ENCODE data around the gene FILIP1L.

FILIP1L gene

DNA sequence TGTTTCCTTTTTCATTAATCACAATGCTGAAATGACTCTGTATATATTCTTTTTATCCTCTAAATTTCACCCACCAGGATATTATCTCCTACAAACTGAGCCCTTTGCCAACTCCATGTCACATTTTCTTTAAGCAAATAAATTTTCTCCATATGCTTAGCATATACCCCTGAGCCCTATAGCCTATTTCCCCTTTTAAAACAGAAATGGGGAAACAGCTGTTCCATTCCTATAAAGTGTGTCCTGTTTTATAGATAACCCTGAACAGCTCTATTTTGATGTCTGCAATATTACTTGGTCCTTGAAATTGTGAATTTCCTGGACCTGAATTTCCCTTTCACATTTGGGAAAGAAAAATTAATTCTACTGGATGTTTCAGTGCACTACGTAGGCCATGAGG, 15.6 kb upstream of the FILIP1L start:
- TF ChIP-seq, protein P1, sequence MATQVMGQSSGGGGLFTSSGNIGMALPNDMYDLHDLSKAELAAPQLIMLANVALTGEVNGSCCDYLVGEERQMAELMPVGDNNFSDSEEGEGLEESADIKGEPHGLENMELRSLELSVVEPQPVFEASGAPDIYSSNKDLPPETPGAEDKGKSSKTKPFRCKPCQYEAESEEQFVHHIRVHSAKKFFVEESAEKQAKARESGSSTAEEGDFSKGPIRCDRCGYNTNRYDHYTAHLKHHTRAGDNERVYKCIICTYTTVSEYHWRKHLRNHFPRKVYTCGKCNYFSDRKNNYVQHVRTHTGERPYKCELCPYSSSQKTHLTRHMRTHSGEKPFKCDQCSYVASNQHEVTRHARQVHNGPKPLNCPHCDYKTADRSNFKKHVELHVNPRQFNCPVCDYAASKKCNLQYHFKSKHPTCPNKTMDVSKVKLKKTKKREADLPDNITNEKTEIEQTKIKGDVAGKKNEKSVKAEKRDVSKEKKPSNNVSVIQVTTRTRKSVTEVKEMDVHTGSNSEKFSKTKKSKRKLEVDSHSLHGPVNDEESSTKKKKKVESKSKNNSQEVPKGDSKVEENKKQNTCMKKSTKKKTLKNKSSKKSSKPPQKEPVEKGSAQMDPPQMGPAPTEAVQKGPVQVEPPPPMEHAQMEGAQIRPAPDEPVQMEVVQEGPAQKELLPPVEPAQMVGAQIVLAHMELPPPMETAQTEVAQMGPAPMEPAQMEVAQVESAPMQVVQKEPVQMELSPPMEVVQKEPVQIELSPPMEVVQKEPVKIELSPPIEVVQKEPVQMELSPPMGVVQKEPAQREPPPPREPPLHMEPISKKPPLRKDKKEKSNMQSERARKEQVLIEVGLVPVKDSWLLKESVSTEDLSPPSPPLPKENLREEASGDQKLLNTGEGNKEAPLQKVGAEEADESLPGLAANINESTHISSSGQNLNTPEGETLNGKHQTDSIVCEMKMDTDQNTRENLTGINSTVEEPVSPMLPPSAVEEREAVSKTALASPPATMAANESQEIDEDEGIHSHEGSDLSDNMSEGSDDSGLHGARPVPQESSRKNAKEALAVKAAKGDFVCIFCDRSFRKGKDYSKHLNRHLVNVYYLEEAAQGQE (IDR thresholded peaks at IDR 0.05; ENCODE audit: insufficient read depth in 1 of 2, low read depth in 2 of 2, low read length in 2 of 2) = no peak
- TF ChIP-seq SIN3A (IDR thresholded peaks at IDR 0.05; ENCODE audit: borderline replicate concordance, insufficient read depth, low read length) = no peak

DNA sequence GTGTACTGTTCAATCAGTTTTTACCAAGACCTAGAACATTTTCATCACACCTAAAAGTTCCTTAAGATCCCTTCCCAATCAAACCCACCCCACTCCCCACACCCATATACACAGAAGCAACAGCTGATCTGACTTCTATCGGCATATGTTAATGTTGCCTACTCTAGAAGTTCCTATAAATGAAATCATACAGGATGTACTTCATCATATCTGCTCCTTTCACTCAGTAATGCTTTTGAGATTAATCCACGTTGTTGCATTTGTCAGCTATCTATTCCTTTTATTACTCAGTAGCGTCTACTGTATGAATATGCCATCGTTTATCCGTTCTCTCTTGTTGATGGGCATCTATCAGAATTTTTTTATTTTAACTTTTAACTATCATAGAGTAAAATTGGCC, 14.3 kb upstream of the FILIP1L start:
- TF ChIP-seq FOXP2 (optimal IDR thresholded peaks at IDR 0.05; ENCODE audit: borderline replicate concordance, extremely low read depth, extremely low read length, insufficient read depth) (no peak), TAF1 (IDR thresholded peaks at IDR 0.05; ENCODE audit: borderline replicate concordance, insufficient read depth, low read length) (no peak), POLR2AphosphoS5 (IDR thresholded peaks at IDR 0.05; ENCODE audit: low read depth, low read length) (no peak)

GRCh38 chr3:100127792-100128191, 13.5 kb upstream of the FILIP1L start:
- TF ChIP-seq SIN3A (IDR thresholded peaks at IDR 0.05; ENCODE audit: borderline replicate concordance, insufficient read depth, low read length) (no peak), FOXP2 (optimal IDR thresholded peaks at IDR 0.05; ENCODE audit: borderline replicate concordance, extremely low read depth, extremely low read length, insufficient read depth) (no peak), TAF1 (IDR thresholded peaks at IDR 0.05; ENCODE audit: borderline replicate concordance, insufficient read depth, low read length) (no peak), POLR2AphosphoS5 (IDR thresholded peaks at IDR 0.05; ENCODE audit: low read depth, low read length) (no peak)
- TF ChIP-seq, protein P1 (IDR thresholded peaks at IDR 0.05; ENCODE audit: insufficient read depth in 1 of 2, low read depth in 2 of 2, low read length in 2 of 2) = no peak

- TF ChIP-seq FOXP2 (optimal IDR thresholded peaks at IDR 0.05; ENCODE audit: borderline replicate concordance, extremely low read depth, extremely low read length, insufficient read depth) (no peak), POLR2AphosphoS5 (IDR thresholded peaks at IDR 0.05; ENCODE audit: low read depth, low read length) (no peak), TAF1 (IDR thresholded peaks at IDR 0.05; ENCODE audit: borderline replicate concordance, insufficient read depth, low read length) (no peak), SIN3A (IDR thresholded peaks at IDR 0.05; ENCODE audit: borderline replicate concordance, insufficient read depth, low read length) (no peak)
- TF ChIP-seq, protein P1 (IDR thresholded peaks at IDR 0.05; ENCODE audit: insufficient read depth in 1 of 2, low read depth in 2 of 2, low read length in 2 of 2) = no peak
These were observed 11.0 kb upstream of the FILIP1L start for GRCh38 chr3:100125161-100125938.

DNA sequence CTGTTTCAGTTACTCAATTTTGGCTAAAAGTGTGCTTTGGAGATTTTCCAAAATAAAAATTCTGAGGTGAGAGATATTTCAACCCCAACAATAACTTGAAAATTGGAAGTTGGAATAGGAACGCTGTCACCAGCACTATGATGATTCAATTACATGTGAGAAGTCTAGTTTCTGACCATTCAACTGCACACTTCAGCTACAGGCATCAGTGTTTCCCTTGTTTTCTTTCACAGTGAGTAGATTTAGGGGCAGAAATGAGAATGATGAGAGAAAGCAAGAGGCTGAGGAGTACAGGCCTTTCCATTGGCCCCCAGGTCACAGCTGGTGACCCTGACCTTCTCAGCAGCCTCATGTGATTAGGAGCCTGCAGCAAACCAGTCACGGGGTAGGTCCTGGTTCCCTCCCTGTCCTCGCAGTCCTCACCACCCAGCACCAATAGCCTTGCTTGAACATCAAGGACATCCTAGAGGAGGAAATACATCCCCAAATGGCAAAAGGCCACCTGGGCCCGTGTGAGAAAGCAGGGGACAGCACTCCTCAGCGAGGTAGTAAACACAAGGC, 10.0 kb upstream of the FILIP1L start:
- TF ChIP-seq POLR2AphosphoS5 (IDR thresholded peaks at IDR 0.05; ENCODE audit: low read depth, low read length) (no peak), TAF1 (IDR thresholded peaks at IDR 0.05; ENCODE audit: borderline replicate concordance, insufficient read depth, low read length) (no peak), FOXP2 (optimal IDR thresholded peaks at IDR 0.05; ENCODE audit: borderline replicate concordance, extremely low read depth, extremely low read length, insufficient read depth) (no peak), SIN3A (IDR thresholded peaks at IDR 0.05; ENCODE audit: borderline replicate concordance, insufficient read depth, low read length) (no peak)
- TF ChIP-seq, protein P1 (IDR thresholded peaks at IDR 0.05; ENCODE audit: insufficient read depth in 1 of 2, low read depth in 2 of 2, low read length in 2 of 2) = no peak
